ENCODE results near the gene NES. TPM values are rescaled to one million over a fixed set of nuclear protein-coding genes. Genes with fewer than 3 reads are reported as not detected.

Gene NES
- total and polyA plus RNA-seq, 4 donors = 0.15 to 3.1 (median 1.9) TPM

- Histone ChIP-seq H3K9ac (ENCODE audit: low read depth in 1 of 2, low read length in 2 of 2) (no peak overlapping the region), H3K9me3 (ENCODE audit: control insufficient read depth in 4 of 4, low read length in 3 of 4) (no peaks in the 10 kb centered on the region), H3K27me3 (ENCODE audit: control insufficient read depth in 4 of 4, insufficient read depth in 4 of 4, low read length in 3 of 4) (peaks cover 0 to 2% (median 0%) of the 10 kb centered on the region in 4 donors), H3K4me1 (ENCODE audit: control insufficient read depth in 4 of 4, insufficient read depth in 4 of 4, low read length in 3 of 4) (peaks cover 0 to 20% (median 0%) of the 10 kb centered on the region in 4 donors), H3K36me3 (ENCODE audit: control insufficient read depth in 4 of 4, insufficient read depth in 3 of 4, low read depth in 1 of 4, low read length in 3 of 4) (no peaks in the 10 kb centered on the region), H3K4me3 (ENCODE audit: low read depth in 1 of 3, low read length in 3 of 3) (no peak overlapping the region), H3K27ac (ENCODE audit: low read depth in 1 of 2, low read length in 2 of 2) (no peak overlapping the region)
- TF ChIP-seq EGR1 (IDR thresholded peaks at IDR 0.05; ENCODE audit: low read depth in 2 of 2) = no peak
- no peak for TF ChIP-seq YY1 (IDR thresholded peaks at IDR 0.05)
- TF ChIP-seq JUND (IDR thresholded peaks at IDR 0.05) = no peak
- TF ChIP-seq NR2F2 (IDR thresholded peaks at IDR 0.05) = no peak
- no peak for TF ChIP-seq GABPA (IDR thresholded peaks at IDR 0.05 in 1 of 2, conservative IDR thresholded peaks at IDR 0.05 in 1 of 2)
- no peak for TF ChIP-seq ZBTB33 (IDR thresholded peaks at IDR 0.05)
- TF ChIP-seq REST (IDR thresholded peaks at IDR 0.05) = no peak
- no peak for TF ChIP-seq CTCF (IDR thresholded peaks at IDR 0.05; ENCODE audit: low read depth, low read length, missing input control)
- no peak for TF ChIP-seq HNF4G (IDR thresholded peaks at IDR 0.05)
- no peak for TF ChIP-seq FOXA1 (IDR thresholded peaks at IDR 0.05)
- TF ChIP-seq HNF4A (conservative IDR thresholded peaks at IDR 0.05) = no peak
- TF ChIP-seq TAF1 (conservative IDR thresholded peaks at IDR 0.05) = no peak
- no peak for TF ChIP-seq ATF3 (IDR thresholded peaks at IDR 0.05)
- no peak for TF ChIP-seq MAX (IDR thresholded peaks at IDR 0.05)
- no peak for TF ChIP-seq FOXA2 (IDR thresholded peaks at IDR 0.05)
- no peak for TF ChIP-seq RAD21 (IDR thresholded peaks at IDR 0.05)
- 61% methylated on average over 5 of the region's 5 CpGs for WGBS
- no peak for DNase-seq (ENCODE audit: low spot score)
Measured at GRCh38 chr1:156669794-156670193, 7.4 kb downstream of the NES start.
